Measurements from ENCODE around the gene ZCCHC2.
A peak's percentile ranks its signal among the peaks of the same experiment; 100 is the strongest.

Gene ZCCHC2

GRCh38 chr18:62607302-62607701, 84.5 kb downstream of the ZCCHC2 start:
- Histone ChIP-seq H3K27me3 (ENCODE audit: control insufficient read depth, insufficient read depth, low read length) (peaks cover 3% of the 10 kb centered on the region), H3K36me3 (ENCODE audit: control insufficient read depth, insufficient read depth, low read length) (no peaks in the 10 kb centered on the region), H3K9ac (ENCODE audit: low read depth, low read length) (no peak overlapping the region), H3K9me3 (ENCODE audit: control insufficient read depth, insufficient read depth, low read length) (no peaks in the 10 kb centered on the region), H3K4me3 (ENCODE audit: low read depth, low read length) (no peak overlapping the region), H3K4me1 (ENCODE audit: control insufficient read depth, insufficient read depth, low read length) (peaks cover 13% of the 10 kb centered on the region)

- H3K4me3 ChIP-seq (ENCODE audit: low read depth, low read length) = no peak overlapping the region
These were observed 85.0 kb downstream of the ZCCHC2 start for GRCh38 chr18:62607708-62608428.

GRCh38 chr18:62609764-62610163, 86.9 kb downstream of the ZCCHC2 start:
- Histone ChIP-seq H3K4me1 (ENCODE audit: control insufficient read depth, insufficient read depth, low read length) (peaks cover 13% of the 10 kb centered on the region), H3K36me3 (ENCODE audit: control insufficient read depth, insufficient read depth, low read length) (no peaks in the 10 kb centered on the region), H3K4me3 (ENCODE audit: low read depth, low read length) (no peak overlapping the region), H3K9me3 (ENCODE audit: control insufficient read depth, insufficient read depth, low read length) (no peaks in the 10 kb centered on the region), H3K27me3 (ENCODE audit: control insufficient read depth, insufficient read depth, low read length) (peaks cover 4% of the 10 kb centered on the region), H3K9ac (ENCODE audit: low read depth, low read length) (no peak overlapping the region)

More at GRCh38 chr18:62607708-62608428, 85.0 kb downstream of the ZCCHC2 start:
- Histone ChIP-seq H3K9me3 (ENCODE audit: control insufficient read depth, insufficient read depth, low read length) (no peaks in the 10 kb centered on the region), H3K9ac (ENCODE audit: low read depth, low read length) (no peak overlapping the region), H3K36me3 (ENCODE audit: control insufficient read depth, insufficient read depth, low read length) (no peaks in the 10 kb centered on the region), H3K27me3 (ENCODE audit: control insufficient read depth, insufficient read depth, low read length) (peaks cover 4% of the 10 kb centered on the region), H3K4me1 (ENCODE audit: control insufficient read depth, insufficient read depth, low read length) (peaks cover 13% of the 10 kb centered on the region)

- H3K4me1 ChIP-seq (ENCODE audit: control insufficient read depth, insufficient read depth, low read length) = peaks cover 13% of the 10 kb centered on the region
- H3K36me3 ChIP-seq (ENCODE audit: control insufficient read depth, insufficient read depth, low read length) = no peaks in the 10 kb centered on the region
These were observed 87.5 kb downstream of the ZCCHC2 start for GRCh38 chr18:62610351-62610700.

GRCh38 chr18:62610701-62611411, 88.0 kb downstream of the ZCCHC2 start:
- Histone ChIP-seq H3K9me3 (ENCODE audit: control insufficient read depth, insufficient read depth, low read length) (no peaks in the 10 kb centered on the region), H3K27me3 (ENCODE audit: control insufficient read depth, insufficient read depth, low read length) (peaks cover 4% of the 10 kb centered on the region), H3K4me3 (ENCODE audit: low read depth, low read length) (peak overlapping the region; percentile 5), H3K36me3 (ENCODE audit: control insufficient read depth, insufficient read depth, low read length) (no peaks in the 10 kb centered on the region), H3K4me1 (ENCODE audit: control insufficient read depth, insufficient read depth, low read length) (peaks cover 13% of the 10 kb centered on the region), H3K9ac (ENCODE audit: low read depth, low read length) (peak overlapping the region; percentile 12)

More at GRCh38 chr18:62610351-62610700, 87.5 kb downstream of the ZCCHC2 start:
- Histone ChIP-seq H3K4me3 (ENCODE audit: low read depth, low read length) (no peak overlapping the region), H3K9ac (ENCODE audit: low read depth, low read length) (no peak overlapping the region), H3K27me3 (ENCODE audit: control insufficient read depth, insufficient read depth, low read length) (peaks cover 4% of the 10 kb centered on the region), H3K9me3 (ENCODE audit: control insufficient read depth, insufficient read depth, low read length) (no peaks in the 10 kb centered on the region)

- Histone ChIP-seq H3K27me3 (ENCODE audit: control insufficient read depth, insufficient read depth, low read length) (peaks cover 4% of the 10 kb centered on the region), H3K4me3 (ENCODE audit: low read depth, low read length) (peak overlapping the region; percentile 5)
These were observed 88.8 kb downstream of the ZCCHC2 start for GRCh38 chr18:62611453-62612288.

GRCh38 chr18:62612289-62612645, 89.4 kb downstream of the ZCCHC2 start:
- Histone ChIP-seq H3K4me3 (ENCODE audit: low read depth, low read length) (no peak overlapping the region), H3K9ac (ENCODE audit: low read depth, low read length) (no peak overlapping the region), H3K27me3 (ENCODE audit: control insufficient read depth, insufficient read depth, low read length) (peaks cover 4% of the 10 kb centered on the region)

More at GRCh38 chr18:62611453-62612288, 88.8 kb downstream of the ZCCHC2 start:
- H3K9ac ChIP-seq (ENCODE audit: low read depth, low read length) = peak overlapping the region; percentile 12
- H3K9me3 ChIP-seq (ENCODE audit: control insufficient read depth, insufficient read depth, low read length) = no peaks in the 10 kb centered on the region
- peaks cover 13% of the 10 kb centered on the region for H3K4me1 ChIP-seq (ENCODE audit: control insufficient read depth, insufficient read depth, low read length)
- H3K36me3 ChIP-seq (ENCODE audit: control insufficient read depth, insufficient read depth, low read length) = no peaks in the 10 kb centered on the region

GRCh38 chr18:62612776-62613175, 90.0 kb downstream of the ZCCHC2 start:
- H3K9me3 ChIP-seq (ENCODE audit: control insufficient read depth, insufficient read depth, low read length) = no peaks in the 10 kb centered on the region
- no peak overlapping the region for H3K4me3 ChIP-seq (ENCODE audit: low read depth, low read length)
- peaks cover 4% of the 10 kb centered on the region for H3K27me3 ChIP-seq (ENCODE audit: control insufficient read depth, insufficient read depth, low read length)
- no peaks in the 10 kb centered on the region for H3K36me3 ChIP-seq (ENCODE audit: control insufficient read depth, insufficient read depth, low read length)
- H3K4me1 ChIP-seq (ENCODE audit: control insufficient read depth, insufficient read depth, low read length) = peaks cover 13% of the 10 kb centered on the region
- no peak overlapping the region for H3K9ac ChIP-seq (ENCODE audit: low read depth, low read length)

More at GRCh38 chr18:62612289-62612645, 89.4 kb downstream of the ZCCHC2 start:
- Histone ChIP-seq H3K4me1 (ENCODE audit: control insufficient read depth, insufficient read depth, low read length) (peaks cover 13% of the 10 kb centered on the region), H3K9me3 (ENCODE audit: control insufficient read depth, insufficient read depth, low read length) (no peaks in the 10 kb centered on the region), H3K36me3 (ENCODE audit: control insufficient read depth, insufficient read depth, low read length) (no peaks in the 10 kb centered on the region)

- H3K4me1 ChIP-seq (ENCODE audit: control insufficient read depth, insufficient read depth, low read length) = peaks cover 13% of the 10 kb centered on the region
- no peaks in the 10 kb centered on the region for H3K36me3 ChIP-seq (ENCODE audit: control insufficient read depth, insufficient read depth, low read length)
- H3K9me3 ChIP-seq (ENCODE audit: control insufficient read depth, insufficient read depth, low read length) = no peaks in the 10 kb centered on the region
- H3K27me3 ChIP-seq (ENCODE audit: control insufficient read depth, insufficient read depth, low read length) = peaks cover 4% of the 10 kb centered on the region
- no peak overlapping the region for H3K9ac ChIP-seq (ENCODE audit: low read depth, low read length)
- no peak overlapping the region for H3K4me3 ChIP-seq (ENCODE audit: low read depth, low read length)
These were observed 91.7 kb downstream of the ZCCHC2 start for GRCh38 chr18:62614494-62614893.

- H3K4me1 ChIP-seq (ENCODE audit: control insufficient read depth, insufficient read depth, low read length) = peaks cover 5% of the 10 kb centered on the region
- no peak overlapping the region for H3K9ac ChIP-seq (ENCODE audit: low read depth, low read length)
- no peaks in the 10 kb centered on the region for H3K36me3 ChIP-seq (ENCODE audit: control insufficient read depth, insufficient read depth, low read length)
- no peak overlapping the region for H3K4me3 ChIP-seq (ENCODE audit: low read depth, low read length)
- no peaks in the 10 kb centered on the region for H3K9me3 ChIP-seq (ENCODE audit: control insufficient read depth, insufficient read depth, low read length)
- peaks cover 4% of the 10 kb centered on the region for H3K27me3 ChIP-seq (ENCODE audit: control insufficient read depth, insufficient read depth, low read length)
These were observed 93.5 kb downstream of the ZCCHC2 start for GRCh38 chr18:62616331-62616805.

GRCh38 chr18:62617793-62618591, 95.2 kb downstream of the ZCCHC2 start:
- Histone ChIP-seq H3K27me3 (ENCODE audit: control insufficient read depth, insufficient read depth, low read length) (no peaks in the 10 kb centered on the region), H3K4me3 (ENCODE audit: low read depth, low read length) (no peak overlapping the region), H3K9me3 (ENCODE audit: control insufficient read depth, insufficient read depth, low read length) (no peaks in the 10 kb centered on the region), H3K4me1 (ENCODE audit: control insufficient read depth, insufficient read depth, low read length) (no peaks in the 10 kb centered on the region), H3K36me3 (ENCODE audit: control insufficient read depth, insufficient read depth, low read length) (no peaks in the 10 kb centered on the region), H3K9ac (ENCODE audit: low read depth, low read length) (no peak overlapping the region)

Data from iPS-15b (cell line).